GM18519 (cell line): ENCODE data around the gene CIDEA.

Experiments used
- ATAC-seq: cut with Tn5 transposase; IDR thresholded peaks from one replicate; pipeline ENCODE4 v1.9.1; 2021; ENCODE audit warnings: mild to moderate bottlenecking, moderate library complexity; ENCODE audit not compliant: unreplicated experiment, low FRiP score

Gene CIDEA

DNA sequence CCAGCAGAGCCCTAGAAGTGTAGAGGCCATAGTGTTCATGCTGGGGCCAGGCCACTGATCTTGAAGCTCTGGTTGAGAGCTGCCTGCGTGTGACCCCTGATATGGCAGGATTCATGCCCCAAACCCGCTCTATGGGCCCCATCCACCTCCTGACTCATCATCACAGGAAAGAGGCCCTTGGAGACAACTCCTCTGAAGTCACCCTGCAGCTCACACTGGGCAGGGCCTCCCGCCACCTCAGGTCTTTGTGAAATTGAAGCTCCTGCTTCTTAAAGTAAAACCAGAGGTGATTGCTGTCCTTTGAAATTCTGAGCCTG, 41.9 kb downstream of the CIDEA start:
- ATAC-seq: no peak

DNA sequence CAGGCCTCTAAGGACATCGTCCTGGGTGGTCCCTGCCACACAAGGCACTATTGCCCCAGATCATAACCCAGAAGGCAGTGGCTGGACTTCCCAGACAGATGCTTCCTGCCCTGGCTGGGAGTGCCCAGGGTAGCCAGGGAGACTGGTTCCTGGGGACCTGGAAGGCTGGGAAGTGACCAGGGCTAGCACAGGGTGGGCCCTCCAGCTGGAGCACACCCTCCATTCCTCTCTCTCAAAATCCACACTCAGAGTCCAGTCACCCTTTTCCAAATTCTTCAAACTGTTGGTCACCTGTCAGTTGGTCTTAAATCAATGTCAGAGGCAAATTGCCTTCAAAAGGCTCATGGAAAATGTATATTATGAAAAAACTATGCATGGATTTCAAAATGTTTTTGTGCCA, 42.3 kb downstream of the CIDEA start:
- no peak for ATAC-seq

DNA sequence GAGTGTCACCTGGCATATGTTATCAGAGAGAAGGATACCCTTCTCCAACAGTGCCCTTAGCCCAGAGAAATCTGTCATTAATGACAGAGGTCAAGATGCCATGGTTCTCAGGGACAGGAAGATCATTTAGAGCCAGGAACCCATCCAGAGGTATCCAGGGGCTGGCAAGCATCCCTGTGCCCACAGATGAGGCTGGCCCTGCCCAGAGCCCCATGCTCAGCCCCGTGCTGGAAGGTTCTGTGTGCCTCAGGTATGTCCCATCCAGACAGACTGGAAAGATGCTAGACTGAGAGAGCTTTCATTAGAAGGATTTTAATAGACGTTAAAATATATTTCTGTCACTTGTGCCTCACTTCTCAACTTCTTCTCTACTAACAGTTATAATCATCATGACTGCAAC, 45.7 kb downstream of the CIDEA start:
- no peak for ATAC-seq

DNA sequence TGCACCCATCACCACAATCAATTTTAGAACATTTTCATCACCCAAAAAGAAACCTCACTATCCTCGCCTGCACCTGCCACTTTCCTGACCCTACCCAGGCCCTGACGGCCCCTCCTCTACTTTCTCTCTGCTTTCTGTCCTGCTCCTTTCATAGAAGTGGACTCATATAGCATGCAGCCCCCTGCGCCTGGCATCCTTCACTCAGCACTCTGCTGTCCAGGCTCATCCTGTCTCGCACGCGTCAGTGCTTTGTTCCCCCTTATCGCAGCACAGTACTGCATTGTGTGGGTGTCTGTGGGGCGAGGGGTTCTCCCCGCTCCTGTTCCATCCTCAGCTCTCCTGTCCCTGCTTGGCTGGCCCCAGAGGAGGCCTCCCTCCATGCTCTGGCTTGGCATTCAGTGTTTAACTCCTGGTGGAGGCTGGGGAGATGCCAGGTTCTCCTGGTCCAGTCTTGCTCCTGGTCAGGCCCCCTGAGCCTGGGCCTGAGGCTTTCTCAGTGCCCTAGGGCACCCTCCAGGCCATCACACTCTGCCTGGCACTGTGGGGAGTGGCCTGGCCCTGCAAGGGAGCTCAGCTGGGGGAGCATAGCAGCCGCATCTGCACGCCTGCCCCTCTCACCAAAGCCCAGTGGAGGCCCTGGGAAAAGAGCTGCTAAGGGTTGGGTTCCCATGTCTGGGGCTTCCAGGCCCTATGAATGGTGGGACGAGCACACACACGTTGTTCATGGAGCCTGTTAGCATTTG, 47.3 kb downstream of the CIDEA start:
- ATAC-seq: no peak

DNA sequence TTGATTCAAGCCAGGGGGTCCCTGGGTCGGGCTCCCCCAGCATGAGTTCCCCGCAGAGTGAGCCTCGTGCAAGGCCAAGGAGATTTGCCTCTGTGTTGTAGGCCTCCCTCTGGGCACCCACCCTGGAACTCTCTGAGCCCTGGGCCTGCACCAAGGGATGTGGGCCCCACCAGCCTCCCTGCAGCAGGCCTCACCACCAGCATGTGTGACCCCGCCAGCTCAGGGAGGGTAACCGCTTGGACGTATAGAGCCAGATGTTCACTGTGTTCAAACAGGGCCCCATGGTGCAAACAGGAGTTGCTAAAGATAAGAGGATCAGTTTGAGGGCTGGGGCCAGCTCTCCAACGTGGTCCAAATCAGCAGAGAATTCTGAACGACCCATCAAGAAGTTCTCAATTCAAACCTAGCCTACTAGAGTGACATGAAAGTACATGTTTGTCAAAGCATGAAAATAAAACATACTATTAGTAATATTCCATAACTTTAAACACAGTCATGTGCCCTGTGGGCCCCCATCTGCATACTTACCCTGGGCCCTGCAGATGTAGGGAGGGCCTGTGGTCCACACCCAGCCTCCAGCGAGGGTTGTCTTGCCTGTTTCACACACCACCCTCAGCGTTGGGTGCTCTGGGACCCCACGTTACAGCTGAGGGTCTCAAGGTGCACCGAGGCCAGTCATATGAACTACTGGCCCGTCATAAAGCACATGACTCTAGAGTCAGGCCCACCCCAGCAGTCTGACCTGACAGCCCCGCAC, 48.4 kb downstream of the CIDEA start:
- no peak for ATAC-seq

DNA sequence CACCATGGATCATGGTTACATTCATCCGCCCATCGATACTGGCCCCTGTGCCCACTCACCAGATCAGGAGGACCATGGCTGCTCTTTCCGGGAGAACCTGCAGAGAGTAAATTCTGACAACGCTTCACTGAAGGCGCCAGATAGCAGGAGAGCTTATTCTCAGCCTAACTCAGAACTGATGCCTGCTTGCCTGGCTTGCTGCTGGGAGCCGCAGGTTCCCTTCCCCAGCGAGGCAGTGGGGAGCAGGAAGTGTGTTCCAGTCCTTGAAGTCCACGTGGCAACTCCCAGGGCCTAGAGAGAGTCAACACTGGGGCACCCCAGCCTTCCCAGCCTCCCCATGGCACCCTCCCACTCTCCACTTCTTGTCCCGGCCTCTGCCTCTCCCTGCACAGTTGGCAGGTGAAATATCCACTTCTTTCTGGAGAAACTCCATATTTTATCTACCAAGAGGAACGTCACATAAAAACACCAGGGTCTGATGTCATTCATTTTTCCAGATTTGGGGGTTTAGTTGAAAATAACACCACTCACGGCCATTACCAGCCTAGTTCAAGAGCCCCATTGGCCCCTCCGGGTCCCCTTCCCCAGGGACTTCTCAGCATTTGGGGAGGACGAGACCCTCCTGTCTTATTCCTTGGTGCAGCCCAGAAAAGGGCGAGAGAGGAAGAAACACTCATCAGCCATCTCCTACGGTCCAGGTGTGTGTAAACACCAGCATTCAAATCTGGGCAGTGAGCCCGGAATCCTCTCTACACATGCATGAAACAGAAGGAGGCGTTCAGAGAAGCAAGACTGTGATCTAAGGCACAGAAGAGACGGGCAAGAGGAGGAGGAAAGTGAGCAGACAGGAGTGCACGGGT, 50.4 kb downstream of the CIDEA start:
- no peak for ATAC-seq

DNA sequence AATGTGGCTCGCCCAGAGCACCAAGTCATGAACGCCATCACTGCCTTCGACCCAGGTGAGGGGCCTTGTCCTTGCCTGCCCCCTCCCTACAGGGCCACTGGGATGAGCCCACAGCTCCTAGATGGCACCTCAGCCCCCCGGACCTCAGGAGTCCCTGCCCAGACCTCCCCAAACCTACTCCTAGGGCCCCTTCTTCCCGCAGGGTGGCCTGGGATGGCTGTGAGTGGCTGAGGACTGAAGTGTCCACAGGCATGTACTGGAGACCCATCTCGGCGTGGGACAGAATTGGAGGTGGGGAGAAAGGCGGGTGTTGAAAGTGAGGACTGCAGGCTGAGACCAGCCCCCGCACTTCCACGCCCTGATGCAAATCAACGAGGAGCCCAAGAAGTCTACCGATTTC, 51.0 kb downstream of the CIDEA start:
- ATAC-seq: no peak

DNA sequence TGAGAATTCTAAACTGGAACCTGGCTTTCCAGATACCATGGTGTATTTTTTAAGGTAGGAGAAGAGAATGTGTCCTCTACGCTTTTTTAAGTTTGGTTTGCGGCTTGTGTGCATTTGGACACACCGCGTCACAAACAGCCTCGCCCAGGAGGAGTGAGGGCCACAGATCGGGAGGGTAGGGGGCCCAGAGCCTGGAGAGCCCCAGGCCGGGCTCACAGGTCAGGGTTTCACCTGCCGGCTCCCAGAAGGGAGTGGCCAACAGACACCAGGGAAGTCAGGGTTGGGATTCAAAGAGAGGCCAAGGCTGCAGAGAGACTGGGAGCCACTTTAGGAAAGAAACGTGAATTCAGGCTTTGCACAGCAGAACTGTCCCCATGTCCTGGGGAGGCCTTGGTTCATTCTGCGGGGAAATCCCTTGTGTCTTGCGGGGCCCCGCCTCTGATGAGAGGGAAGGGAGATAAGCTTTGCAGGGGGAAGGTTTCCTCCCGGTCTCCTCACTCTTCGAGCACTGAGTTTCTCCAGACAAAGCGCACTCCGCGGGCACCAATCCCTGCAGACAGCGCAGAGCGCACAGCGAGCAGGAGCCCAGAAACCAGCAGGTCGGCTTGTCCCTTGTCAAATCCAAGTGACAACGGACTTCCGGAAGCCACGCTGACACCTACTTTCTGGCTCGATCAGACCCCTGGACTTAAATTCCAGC, 51.9 kb downstream of the CIDEA start:
- no peak for ATAC-seq

DNA sequence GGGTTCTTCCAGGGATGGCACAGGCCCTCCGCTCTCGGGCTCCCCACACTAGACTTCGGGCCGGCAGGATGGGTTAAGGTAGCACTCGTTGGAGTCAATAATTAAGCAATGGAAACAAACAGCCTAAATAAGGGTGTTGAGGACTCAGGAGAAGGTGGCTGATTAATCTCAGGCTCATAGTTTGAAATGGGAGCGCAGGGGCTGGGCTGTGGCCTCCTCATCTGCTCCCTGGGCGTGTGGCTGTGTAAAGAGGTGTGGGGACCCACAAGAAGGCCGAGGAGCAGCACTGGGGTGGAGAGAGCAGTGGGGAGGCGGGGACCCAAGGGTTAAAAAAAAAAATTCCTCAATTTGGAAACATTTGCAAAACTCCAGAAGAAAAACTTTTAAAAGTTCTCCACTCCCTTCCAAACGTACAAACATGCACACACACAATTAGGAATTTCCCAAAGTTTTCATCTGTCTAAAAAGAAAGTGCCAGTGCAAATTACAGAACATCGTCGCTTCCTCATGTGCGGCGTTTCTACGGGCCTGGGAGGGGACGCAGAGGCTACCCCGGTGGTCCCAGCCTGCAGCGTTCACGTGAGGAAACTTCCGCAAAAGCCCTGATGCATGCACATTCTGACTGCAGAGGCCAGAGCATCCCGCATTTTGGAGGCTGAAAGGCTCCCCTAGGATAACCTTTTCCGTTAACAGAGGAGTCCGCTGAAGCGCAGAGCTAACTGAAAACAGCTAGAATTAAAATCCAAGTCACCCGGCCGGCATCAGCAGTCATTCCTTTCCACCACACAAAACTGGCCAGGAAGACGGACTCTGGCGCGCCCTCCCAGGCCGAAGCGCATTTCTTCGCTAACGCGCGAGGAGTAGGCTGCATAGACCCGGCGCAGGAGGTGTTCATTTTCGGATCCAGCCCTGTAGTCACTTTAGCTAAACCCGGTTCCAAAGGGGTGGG, 52.9 kb downstream of the CIDEA start:
- ATAC-seq: no peak

DNA sequence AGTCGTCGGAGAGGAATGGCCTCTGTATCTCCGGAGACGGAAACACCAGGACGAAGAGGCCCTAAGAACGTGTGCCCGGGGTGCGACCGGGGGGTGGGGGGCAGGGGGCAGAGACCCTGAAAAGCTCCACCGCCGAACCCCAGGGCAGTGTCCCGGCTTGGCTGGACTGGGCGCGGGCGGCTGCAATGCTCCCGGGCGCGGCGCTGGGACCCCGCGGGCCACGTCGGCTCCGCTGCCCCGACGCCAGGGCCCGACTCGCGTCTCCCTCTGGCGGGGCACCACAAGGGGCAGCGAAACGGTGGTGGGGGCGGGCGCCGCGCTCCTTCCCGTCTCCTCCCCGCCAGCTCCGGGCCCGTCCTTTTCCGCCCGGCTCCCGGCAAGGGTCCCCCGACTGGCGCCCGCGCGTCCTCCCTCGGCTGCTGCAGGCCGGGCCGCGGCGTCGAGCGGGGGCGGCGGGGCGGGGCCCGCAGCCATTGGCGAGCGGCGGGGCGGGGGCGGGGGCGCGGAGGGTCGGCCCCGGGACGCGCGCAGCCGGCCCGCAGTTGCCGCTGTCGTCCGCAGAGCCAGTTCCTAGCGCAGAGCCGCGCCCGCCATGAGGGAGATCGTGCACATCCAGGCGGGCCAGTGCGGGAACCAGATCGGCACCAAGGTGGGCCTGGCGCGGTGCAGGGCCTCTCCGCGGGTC, 53.7 kb downstream of the CIDEA start, which contains the start of gene TUBB6:
TUBB6 (plus strand) TSS at position 541 of the 685 bp plus-strand sequence; CDS start at position 593, 52 bp downstream.
- no peak for ATAC-seq

DNA sequence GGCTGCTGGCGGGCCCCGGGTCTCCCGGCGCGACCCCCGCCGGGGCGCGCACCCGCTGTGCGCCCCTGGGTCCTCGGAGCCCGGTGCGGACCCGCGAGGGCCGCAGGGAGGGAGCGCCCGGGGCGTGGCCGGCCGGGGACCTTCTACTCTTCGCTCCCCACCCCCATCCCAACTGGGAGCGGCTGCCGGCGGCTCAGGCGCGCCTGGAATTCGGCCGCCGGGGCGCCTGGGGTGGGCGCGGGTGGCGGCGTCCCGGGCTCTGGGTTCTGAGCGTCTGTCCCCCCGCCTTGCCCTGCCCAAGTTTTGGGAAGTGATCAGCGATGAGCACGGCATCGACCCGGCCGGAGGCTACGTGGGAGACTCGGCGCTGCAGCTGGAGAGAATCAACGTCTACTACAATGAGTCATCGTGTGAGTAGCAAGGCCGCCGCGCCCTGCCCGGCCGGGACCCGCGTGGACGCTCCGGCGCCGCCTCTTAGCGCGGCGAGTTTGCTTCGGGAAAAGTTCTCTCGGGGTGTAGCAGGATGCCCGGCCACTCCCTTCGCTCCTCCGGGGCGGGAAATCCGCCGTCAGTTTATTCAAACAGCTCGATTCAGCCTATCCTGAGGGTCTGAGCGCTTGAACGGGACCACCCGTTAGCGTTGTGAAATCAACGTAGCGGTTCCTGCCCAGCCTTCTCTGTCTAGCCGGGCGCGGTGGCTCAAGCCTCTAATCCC, 54.4 kb downstream of the CIDEA start:
- ATAC-seq: no peak

DNA sequence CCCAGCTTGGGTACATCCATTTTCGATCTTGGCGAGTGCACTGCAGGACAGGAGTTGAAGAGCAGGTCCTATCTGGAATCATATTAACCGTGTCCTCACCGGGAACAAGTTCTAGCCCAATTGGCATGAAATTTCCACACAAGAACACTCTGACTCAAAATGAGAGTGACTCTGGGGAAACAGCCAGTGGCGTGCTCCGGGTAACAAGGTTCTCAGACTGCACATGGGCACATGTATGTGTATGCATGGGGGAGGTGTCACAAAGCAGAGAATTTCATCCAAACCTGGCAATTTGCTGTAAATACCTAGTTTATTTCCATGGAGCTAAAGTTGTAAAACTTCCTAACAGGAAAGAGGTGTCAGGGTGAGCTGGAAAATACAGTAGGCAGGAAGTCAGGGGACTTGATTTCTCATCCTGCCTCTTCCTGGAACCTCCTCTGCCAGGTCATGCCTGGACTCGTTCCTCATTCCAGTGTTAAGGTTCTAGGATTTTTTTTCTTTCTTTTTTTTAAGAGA, 55.6 kb downstream of the CIDEA start:
- no peak for ATAC-seq

DNA sequence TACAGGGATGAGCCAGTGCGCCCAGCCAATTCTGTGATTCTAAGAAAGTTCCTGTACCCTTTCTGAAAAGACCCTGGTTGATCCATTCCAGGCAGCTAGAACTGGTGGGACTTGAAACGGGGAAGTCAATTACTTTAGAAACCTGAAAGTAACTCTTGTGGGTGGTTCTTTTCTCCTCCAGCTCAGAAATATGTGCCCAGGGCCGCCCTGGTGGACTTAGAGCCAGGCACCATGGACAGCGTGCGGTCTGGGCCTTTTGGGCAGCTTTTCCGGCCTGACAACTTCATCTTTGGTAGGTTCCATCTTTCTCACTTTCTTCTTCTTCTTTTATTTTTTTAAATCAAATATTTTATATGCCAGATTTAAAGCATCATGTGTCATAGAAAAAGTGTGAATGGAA, 56.6 kb downstream of the CIDEA start:
- ATAC-seq: no peak

DNA sequence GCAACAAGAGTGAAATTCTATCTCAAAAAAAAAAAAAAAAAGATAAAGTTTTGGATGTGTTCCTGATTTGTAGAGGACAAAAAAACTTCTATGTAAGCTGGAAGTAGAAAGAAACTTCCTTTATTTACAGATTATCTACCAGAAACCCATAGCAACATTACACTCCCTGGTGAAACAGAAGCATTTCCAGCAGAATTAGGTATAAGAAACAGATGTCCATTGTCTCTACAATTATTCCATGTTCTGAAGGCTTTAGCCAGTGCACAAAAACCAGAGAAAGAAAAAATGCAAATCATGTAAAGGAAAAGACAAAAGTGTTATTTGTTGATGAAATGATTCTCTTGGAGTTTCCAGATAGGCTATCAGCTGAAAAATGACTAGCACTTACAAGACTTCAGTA, 58.8 kb downstream of the CIDEA start:
- no peak for ATAC-seq

DNA sequence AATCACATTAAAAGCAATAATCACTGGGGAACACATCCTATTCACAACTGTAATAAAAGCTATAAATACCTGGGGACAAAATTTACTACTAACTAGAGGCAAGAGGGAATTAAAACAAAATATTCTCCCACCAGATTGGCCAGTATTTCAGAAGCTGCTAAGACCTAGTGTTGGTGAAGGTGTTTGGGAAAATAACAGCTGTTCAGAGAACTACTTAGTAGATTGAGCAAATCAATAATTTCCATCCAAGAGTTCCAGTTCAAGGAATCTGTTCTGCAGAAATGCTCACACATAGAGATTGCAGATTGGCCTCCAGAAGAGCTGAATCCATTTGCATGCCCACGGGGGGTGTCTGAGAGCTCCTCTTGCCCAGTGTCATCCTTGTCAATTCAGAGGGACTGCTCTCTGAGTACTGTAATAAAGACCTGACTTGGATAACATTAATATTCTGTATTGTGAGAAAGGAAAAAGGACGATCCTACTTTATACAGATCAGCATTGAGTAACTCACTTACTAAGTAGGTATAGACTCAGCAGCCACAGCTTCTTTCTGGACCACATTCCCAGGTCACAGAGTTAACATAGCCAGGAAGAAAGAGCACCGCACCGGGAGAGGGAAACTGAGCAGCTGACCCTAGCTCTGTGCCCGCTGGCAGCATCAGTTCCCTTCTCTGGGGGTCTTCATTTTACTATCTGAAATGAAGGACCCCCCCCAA, 59.5 kb downstream of the CIDEA start:
- no peak for ATAC-seq

DNA sequence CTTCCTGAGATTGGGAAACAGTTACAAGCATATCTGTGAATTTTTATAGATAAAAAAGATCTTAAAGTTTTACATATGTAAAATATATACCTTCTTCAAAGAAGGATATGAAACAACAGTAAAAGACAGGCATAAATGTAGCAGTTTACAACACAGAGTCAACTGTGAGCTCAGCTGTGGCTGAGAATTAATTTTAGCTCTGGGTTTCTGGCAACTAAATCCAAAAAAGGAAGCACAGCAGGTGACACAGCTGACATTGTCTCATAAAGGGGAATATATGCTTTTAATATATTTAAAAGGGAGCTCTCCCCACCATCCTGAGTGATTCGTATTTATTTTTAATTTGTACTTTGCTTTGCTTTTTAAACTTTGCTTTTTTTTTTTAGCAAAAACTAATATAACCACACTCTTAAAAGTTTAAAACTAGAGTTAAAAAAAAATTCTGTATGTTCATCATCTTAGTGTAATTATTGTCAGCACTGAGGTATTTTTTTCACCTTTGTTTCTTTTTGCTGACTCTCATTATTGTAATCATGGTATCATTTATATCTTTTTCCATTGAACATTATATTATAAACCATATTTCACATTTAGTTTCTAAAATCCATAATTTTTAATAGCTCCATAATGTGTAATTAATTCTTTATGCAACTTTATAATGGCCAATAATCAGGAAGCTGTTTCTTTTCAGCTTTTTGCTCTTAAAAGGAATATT, 60.6 kb downstream of the CIDEA start:
- no peak for ATAC-seq

DNA sequence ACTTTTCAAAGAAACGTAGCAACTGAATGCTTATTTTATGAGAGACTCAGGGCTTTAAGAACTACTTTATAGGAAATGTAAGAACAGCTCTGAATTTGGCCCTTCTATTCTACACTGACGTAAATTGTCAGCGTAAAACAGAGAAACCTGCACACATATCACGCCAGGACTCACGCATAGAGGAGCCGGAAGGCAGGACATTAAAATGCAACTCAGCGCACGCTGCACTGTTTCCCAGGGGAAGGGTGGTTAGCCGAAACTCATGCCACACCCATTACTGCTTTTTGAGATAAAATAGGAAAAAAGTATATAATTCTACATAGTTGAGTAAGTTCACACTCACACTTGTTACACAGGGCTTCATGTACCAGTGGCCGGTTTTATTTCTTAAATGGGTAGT, 61.3 kb downstream of the CIDEA start:
- no peak for ATAC-seq
